OCI-LY1 (cell line): ENCODE data around the gene DNAAF5.

Source experiments
- H2AFZ ChIP-seq: fragments of 200-600 bp; sonication (generic), shearing (Covaris generic); 2 replicates; pipeline ENCODE4 v1.6.0; 2014; ENCODE audit warnings: antibody characterized with exemption, mild to moderate bottlenecking, low read length
- H3F3A ChIP-seq: fragments of 200-600 bp; sonication (generic), shearing (Covaris generic); 2 replicates; pipeline ENCODE4 v1.6.0; 2014; ENCODE audit warnings: mild to moderate bottlenecking, antibody characterized with exemption, low read length, moderate library complexity; ENCODE audit not compliant: insufficient read depth
- H3K27ac ChIP-seq: fragments of 200-600 bp; sonication (generic); 2 replicates; pipeline ENCODE4 v1.5.1; 2014; ENCODE audit warnings: low read length, mixed run types, mild to moderate bottlenecking, low read depth; ENCODE audit not compliant: poor library complexity, severe bottlenecking
- H3K27me3 ChIP-seq: fragments of 200-600 bp; sonication (generic); 2 replicates; pipeline ENCODE4 v1.6.0; 2014; ENCODE audit warnings: antibody characterized with exemption, mild to moderate bottlenecking, low read length, moderate library complexity; ENCODE audit not compliant: insufficient read depth
- H3K36me3 ChIP-seq: fragments of 200-600 bp; sonication (generic); 2 replicates; pipeline ENCODE4 v1.6.1; 2014; ENCODE audit warnings: mild to moderate bottlenecking, antibody characterized with exemption, low read length, moderate library complexity, mixed read lengths; ENCODE audit not compliant: insufficient read depth
- H3K4me1 ChIP-seq: fragments of 200-600 bp; sonication (generic); 2 replicates; pipeline ENCODE4 v1.5.1; 2014; ENCODE audit warnings: mild to moderate bottlenecking, low read length, moderate library complexity; ENCODE audit not compliant: insufficient read depth, severe bottlenecking
- H3K4me2 ChIP-seq: fragments of 200-600 bp; sonication (generic), shearing (Covaris generic); 2 replicates; pipeline ENCODE4 v1.6.1; 2014; ENCODE audit warnings: low read length
- H3K4me3 ChIP-seq: fragments of 200-600 bp; sonication (generic); 2 replicates; pipeline ENCODE4 v1.5.1; 2014; ENCODE audit warnings: low read length, low read depth, mild to moderate bottlenecking, mixed read lengths; ENCODE audit not compliant: poor library complexity, severe bottlenecking
- H3K79me2 ChIP-seq: fragments of 200-600 bp; shearing (Covaris generic); 2 replicates; pipeline ENCODE4 v1.6.1; 2016; ENCODE audit warnings: mixed run types, low read length, mixed read lengths; ENCODE audit not compliant: insufficient read depth
- H3K9ac ChIP-seq: fragments of 200-600 bp; sonication (generic), shearing (Covaris generic); 2 replicates; pipeline ENCODE4 v1.6.1; 2014; ENCODE audit warnings: mild to moderate bottlenecking, low read length, mixed read lengths
- H3K9me2 ChIP-seq: fragments of 200-600 bp; sonication (generic), shearing (Covaris generic); 2 replicates; pipeline ENCODE4 v1.6.1; 2014; ENCODE audit warnings: low read depth, mild to moderate bottlenecking, low read length, mixed read lengths
- H3K9me3 ChIP-seq: fragments of 200-600 bp; shearing (Covaris generic); 2 replicates; pipeline ENCODE4 v1.6.1; 2014; ENCODE audit warnings: low read length, mixed read lengths
- H4K20me1 ChIP-seq: fragments of 200-600 bp; sonication (generic), shearing (Covaris generic); 2 replicates; pipeline ENCODE4 v1.6.0; 2016; ENCODE audit warnings: mild to moderate bottlenecking, low read length; ENCODE audit not compliant: insufficient read depth
- EZH2 ChIP-seq: fragments of 200-600 bp; sonication (generic), shearing (Covaris generic); IDR thresholded peaks from 2 replicates; pipeline ENCODE4 v1.8.0; 2017; ENCODE audit warnings: borderline replicate concordance, mixed run types, mild to moderate bottlenecking, antibody characterized with exemption, low read length, moderate library complexity, mixed read lengths
- TF ChIP-seq, protein P1 (sequence below): fragments of 200-600 bp; sonication (generic), shearing (Covaris generic); IDR thresholded peaks from 2 replicates; pipeline ENCODE4 v1.5.1; 2017; ENCODE audit warnings: mild to moderate bottlenecking, antibody characterized with exemption, low read length, moderate library complexity, mixed read lengths

Gene DNAAF5

DNA sequence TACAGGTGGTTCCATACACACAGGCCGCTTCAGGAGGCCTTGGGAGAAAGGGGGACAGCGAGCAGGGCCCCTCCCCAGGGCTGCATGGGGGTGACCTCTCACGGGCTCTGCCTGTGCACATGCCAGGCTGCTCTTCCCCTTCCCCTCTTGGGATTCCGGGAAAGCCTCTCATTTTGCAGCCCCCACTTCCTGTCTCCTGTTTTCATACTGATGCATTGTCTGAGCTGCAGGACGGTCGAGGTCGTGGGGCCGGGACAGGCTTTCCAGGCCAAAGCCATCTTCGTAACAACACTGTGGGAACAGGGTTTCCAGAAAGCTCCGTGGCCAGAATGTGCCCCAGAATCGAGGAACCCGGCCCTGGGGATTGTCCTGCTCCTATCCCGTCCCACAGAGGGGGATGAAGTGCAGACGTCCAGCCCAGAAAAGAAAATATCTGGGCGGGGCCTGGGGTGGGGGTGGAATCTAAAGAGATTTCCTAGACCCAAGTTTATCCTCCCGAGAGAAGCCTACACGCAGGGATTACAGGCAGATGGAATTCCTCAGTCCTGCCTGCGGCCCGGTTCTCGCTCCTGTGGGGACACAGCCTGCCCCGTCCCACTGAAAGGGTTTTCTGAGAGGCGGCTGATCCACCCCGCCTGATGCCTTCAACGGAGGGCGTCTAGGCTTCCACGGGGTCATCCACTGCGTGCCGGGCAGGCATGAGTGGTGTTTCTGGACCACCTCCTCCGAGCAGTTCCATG, 29.5 kb upstream of the DNAAF5 start:
- no peaks in the 10 kb centered on the region for H3K27me3 ChIP-seq
- H2AFZ ChIP-seq, result no peak overlapping the region
- H4K20me1 ChIP-seq, result no peaks in the 10 kb centered on the region
- peaks cover 8% of the 10 kb centered on the region for H3K36me3 ChIP-seq
- no peaks in the 10 kb centered on the region for H3F3A ChIP-seq
- H3K4me1 ChIP-seq, result no peaks in the 10 kb centered on the region
- no peaks in the 10 kb centered on the region for H3K79me2 ChIP-seq
- H3K9me3 ChIP-seq, result no peaks in the 10 kb centered on the region
- H3K4me3 ChIP-seq, result no peak overlapping the region
- no peaks in the 10 kb centered on the region for H3K9me2 ChIP-seq
- H3K27ac ChIP-seq, result no peak overlapping the region
- no peak overlapping the region for H3K4me2 ChIP-seq
- TF ChIP-seq, protein P1, sequence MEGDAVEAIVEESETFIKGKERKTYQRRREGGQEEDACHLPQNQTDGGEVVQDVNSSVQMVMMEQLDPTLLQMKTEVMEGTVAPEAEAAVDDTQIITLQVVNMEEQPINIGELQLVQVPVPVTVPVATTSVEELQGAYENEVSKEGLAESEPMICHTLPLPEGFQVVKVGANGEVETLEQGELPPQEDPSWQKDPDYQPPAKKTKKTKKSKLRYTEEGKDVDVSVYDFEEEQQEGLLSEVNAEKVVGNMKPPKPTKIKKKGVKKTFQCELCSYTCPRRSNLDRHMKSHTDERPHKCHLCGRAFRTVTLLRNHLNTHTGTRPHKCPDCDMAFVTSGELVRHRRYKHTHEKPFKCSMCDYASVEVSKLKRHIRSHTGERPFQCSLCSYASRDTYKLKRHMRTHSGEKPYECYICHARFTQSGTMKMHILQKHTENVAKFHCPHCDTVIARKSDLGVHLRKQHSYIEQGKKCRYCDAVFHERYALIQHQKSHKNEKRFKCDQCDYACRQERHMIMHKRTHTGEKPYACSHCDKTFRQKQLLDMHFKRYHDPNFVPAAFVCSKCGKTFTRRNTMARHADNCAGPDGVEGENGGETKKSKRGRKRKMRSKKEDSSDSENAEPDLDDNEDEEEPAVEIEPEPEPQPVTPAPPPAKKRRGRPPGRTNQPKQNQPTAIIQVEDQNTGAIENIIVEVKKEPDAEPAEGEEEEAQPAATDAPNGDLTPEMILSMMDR, result no peak
- no peak for TF ChIP-seq EZH2
- H3K9ac ChIP-seq, result no peak overlapping the region

DNA sequence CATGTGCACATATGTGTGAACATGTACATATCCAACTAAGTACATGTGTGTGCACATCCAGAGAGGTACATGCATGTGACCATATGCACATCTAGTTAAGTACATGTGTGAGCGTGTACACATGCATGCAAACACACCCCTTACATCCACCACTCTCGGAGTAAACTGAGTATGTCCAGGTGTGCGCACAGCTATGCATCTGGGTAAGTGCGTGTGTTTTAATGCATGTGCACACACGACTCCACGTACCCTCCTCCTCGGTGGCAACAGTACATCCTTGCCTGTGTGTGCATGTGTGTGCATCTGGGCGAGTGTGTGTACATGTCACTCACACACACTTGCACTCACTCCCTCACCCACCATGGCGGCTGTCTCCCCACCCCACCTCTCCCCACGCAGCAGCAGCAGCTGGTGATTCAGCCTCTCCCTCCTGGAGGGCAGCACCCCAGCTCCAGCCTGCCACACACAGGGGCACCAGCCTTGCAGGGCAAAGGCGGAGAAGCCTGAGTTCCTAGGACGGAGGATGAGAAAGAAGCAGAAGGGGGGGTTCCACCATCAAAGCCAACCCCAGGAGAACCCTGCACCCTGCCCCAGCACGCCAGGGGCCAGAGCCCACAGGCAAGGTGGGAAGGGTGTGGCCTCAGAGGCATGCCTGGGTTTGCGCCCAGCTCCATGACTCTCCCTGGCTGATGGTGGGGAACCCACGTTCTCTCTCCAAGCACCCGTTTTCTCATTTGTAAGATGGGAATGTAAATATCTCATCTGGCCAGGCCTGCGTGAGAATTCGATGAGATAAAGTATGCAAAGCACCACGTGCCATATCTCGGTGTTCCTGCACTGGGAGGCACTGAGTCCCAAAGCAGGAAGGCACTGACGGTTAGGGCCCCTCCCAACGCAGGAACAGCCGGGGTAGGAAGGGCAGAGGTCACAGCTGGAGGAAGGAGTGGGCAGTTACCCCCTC, 27.7 kb upstream of the DNAAF5 start:
- Histone ChIP-seq H3K4me3 (no peak overlapping the region), H3K9me3 (peaks cover 4% of the 10 kb centered on the region; the same call in 1 of the 2 replicates), H3K9me2 (no peaks in the 10 kb centered on the region), H3K9ac (no peak overlapping the region), H3K4me1 (no peaks in the 10 kb centered on the region), H3K79me2 (no peaks in the 10 kb centered on the region), H3K4me2 (no peak overlapping the region), H4K20me1 (no peaks in the 10 kb centered on the region), H3K36me3 (peaks cover 8% of the 10 kb centered on the region), H3K27me3 (no peaks in the 10 kb centered on the region), H3K27ac (no peak overlapping the region), H3F3A (no peaks in the 10 kb centered on the region), H2AFZ (no peak overlapping the region)
- no peak for TF ChIP-seq EZH2
- TF ChIP-seq, protein P1, result no peak

DNA sequence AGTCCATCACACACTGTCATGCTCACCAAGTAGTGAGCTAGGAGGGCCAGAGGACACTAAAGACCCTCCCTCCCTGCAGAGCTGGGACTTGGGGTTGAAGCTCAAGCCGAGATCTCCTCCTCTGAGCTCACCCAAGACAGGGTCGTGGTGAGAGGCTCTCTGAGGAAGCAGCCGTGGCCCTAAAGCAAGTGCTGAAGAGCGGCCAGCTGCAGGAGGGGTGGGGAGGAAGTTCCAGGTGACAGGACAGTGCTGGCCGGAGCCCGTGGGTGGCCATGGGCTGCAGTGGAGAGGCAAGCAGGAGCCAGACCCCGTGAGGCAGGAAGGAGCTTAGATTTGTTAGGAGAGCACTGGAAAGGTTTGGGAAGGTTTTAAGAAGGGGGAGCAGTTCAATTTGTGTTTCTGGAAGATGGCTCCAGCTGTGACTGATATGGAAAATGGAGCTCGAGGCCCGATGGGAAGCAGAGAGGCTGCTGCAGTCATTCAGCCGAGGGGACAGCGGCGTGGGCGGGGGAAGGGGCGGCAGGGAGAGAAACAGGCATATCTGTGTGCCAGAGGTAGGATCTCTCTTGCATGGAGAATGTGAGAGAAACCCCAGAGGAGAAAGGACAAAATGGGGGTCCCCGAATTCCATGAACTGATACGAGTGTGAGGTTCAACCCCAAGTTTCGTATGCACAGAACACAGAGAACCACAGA, 26.9 kb upstream of the DNAAF5 start:
- H4K20me1 ChIP-seq, result no peaks in the 10 kb centered on the region
- H3F3A ChIP-seq, result no peaks in the 10 kb centered on the region
- H3K27me3 ChIP-seq, result no peaks in the 10 kb centered on the region
- H3K9ac ChIP-seq, result no peak overlapping the region
- no peaks in the 10 kb centered on the region for H3K79me2 ChIP-seq
- H3K9me2 ChIP-seq, result no peaks in the 10 kb centered on the region
- H3K27ac ChIP-seq, result no peak overlapping the region
- peaks cover 4% of the 10 kb centered on the region; the same call in 1 of the 2 replicates for H3K9me3 ChIP-seq
- H3K4me3 ChIP-seq, result no peak overlapping the region
- no peak overlapping the region for H2AFZ ChIP-seq
- TF ChIP-seq, protein P1, result no peak
- TF ChIP-seq EZH2, result no peak
- peaks cover 8% of the 10 kb centered on the region for H3K36me3 ChIP-seq
- no peaks in the 10 kb centered on the region for H3K4me1 ChIP-seq
- no peak overlapping the region for H3K4me2 ChIP-seq
